GM19468 (cell line): Measurements from ENCODE around the gene TBK1.
"Not testable (repeated sequence)": the region's sequence is repeated elsewhere in the genome, so short reads cannot be mapped to it uniquely, and the experiment has no call there.

ENCODE experiments used
- ATAC-seq: cut with Tn5 transposase; IDR thresholded peaks from one replicate; pipeline ENCODE4 v1.9.1; 2021; ENCODE audit warnings: mild to moderate bottlenecking, moderate library complexity, moderate number of reproducible peaks; ENCODE audit not compliant: unreplicated experiment; ENCODE audit errors: extremely low read depth

Gene TBK1

GRCh38 chr12:64493513-64493912 lies 41.6 kb downstream of the TBK1 start:
- ATAC-seq: no peak

GRCh38 chr12:64494998-64495729 lies 43.2 kb downstream of the TBK1 start:
- ATAC-seq: no peak

GRCh38 chr12:64496839-64497400 lies 45.0 kb downstream of the TBK1 start:
- ATAC-seq: no peak

GRCh38 chr12:64497484-64497883 lies 45.6 kb downstream of the TBK1 start:
- no peak for ATAC-seq

GRCh38 chr12:64497903-64498302 lies 46.0 kb downstream of the TBK1 start:
- ATAC-seq: no peak

- ATAC-seq: no peak
Observed at GRCh38 chr12:64500394-64500793, 48.5 kb downstream of the TBK1 start.

GRCh38 chr12:64501486-64501885 lies 49.6 kb downstream of the TBK1 start:
- ATAC-seq: no peak

GRCh38 chr12:64506955-64507354 lies 55.0 kb downstream of the TBK1 start:
- no peak for ATAC-seq

GRCh38 chr12:64510667-64511066 lies 58.7 kb downstream of the TBK1 start:
- no peak for ATAC-seq

- ATAC-seq: no peak
Observed at GRCh38 chr12:64518396-64518795, 66.5 kb downstream of the TBK1 start.

GRCh38 chr12:64521833-64522232 lies 69.9 kb downstream of the TBK1 start:
- no peak for ATAC-seq

- ATAC-seq: no peak
Observed at GRCh38 chr12:64522316-64522715, 70.4 kb downstream of the TBK1 start.

GRCh38 chr12:64522807-64523206 lies 70.9 kb downstream of the TBK1 start:
- ATAC-seq: no peak

GRCh38 chr12:64523565-64524444 lies 71.9 kb downstream of the TBK1 start:
- ATAC-seq: not testable (repeated sequence)

GRCh38 chr12:64525461-64526160 lies 73.7 kb downstream of the TBK1 start:
- ATAC-seq: no peak

- no peak for ATAC-seq
Observed at GRCh38 chr12:64526859-64527258, 74.9 kb downstream of the TBK1 start.

GRCh38 chr12:64528616-64529015 lies 76.7 kb downstream of the TBK1 start:
- ATAC-seq: no peak

GRCh38 chr12:64530566-64530965 lies 78.6 kb downstream of the TBK1 start:
- ATAC-seq: no peak

- ATAC-seq: no peak
Observed at GRCh38 chr12:64531665-64532334, 79.9 kb downstream of the TBK1 start.

- no peak for ATAC-seq
Observed at GRCh38 chr12:64532734-64533351, 80.9 kb downstream of the TBK1 start.
